GM19463 (cell line): ENCODE results near the gene TVP23C.
A peak's percentile ranks its signal among the peaks of the same experiment; 100 is the strongest.
"Not testable (repeated sequence)": the region's sequence is repeated elsewhere in the genome, so short reads cannot be mapped to it uniquely, and the experiment has no call there.

ENCODE experiments used
- ATAC-seq: cut with Tn5 transposase; IDR thresholded peaks from one replicate; pipeline ENCODE4 v1.9.1; 2021; ENCODE audit warnings: mild to moderate bottlenecking, moderate library complexity; ENCODE audit not compliant: unreplicated experiment

Gene TVP23C

GRCh38 chr17:15526292-15527218, 36.7 kb downstream of the TVP23C start:
- not testable (repeated sequence) for ATAC-seq

GRCh38 chr17:15524990-15525985, 38.0 kb downstream of the TVP23C start:
- ATAC-seq, result not testable (repeated sequence)

GRCh38 chr17:15516150-15516549, 47.1 kb downstream of the TVP23C start:
- ATAC-seq, result no peak

DNA sequence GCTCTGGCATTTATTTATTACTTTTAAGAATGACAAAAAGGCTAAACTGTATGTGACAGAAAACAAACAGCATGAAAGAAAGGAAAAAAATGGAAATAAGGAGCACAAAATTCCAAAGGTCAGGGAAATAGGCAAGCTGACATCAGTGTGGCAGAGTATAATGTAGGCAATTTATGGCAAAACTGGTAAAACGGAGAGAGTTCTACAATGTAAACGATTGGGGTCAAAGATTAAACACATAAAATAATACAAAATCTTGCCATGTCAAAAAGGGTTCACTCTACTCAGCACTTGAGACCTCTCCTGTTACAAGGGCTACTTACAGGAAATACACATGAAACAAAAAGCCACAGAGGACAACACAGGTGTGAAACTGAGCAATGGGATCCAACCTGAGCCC, 48.8 kb downstream of the TVP23C start:
- ATAC-seq, result no peak

- no peak for ATAC-seq
Observed at GRCh38 chr17:15513856-15514459, 49.3 kb downstream of the TVP23C start.

GRCh38 chr17:15513058-15513791, 50.1 kb downstream of the TVP23C start:
- no peak for ATAC-seq

DNA sequence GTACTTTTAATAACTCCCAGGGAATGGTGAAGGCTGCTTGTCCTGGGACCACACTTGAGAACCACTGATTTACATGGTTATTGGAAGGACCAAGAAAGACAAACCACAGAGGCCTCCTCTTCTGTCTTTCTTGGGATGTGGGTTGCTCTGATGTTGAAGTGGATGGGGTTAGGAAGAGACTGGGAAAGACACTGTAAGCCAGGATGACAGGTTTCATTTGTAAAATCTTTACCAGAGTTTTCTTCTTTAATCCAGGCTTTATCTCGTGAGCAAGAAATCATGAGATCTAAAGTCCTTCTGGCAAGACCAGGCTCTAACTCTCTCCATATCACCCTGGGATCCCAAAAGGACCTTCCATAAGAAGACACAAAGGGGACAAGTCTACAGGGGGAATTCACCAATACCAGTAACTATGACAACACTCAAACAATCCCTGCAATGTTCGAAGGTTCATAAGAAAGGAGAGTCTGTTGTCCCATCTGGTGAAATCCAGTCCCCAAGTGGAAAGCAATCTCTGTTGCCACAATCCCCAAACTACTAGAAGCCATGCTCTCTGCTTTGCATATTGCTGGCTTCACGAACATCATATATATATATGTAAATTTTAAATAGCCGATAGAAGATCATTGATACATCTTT, 51.1 kb downstream of the TVP23C start:
- ATAC-seq, result no peak

DNA sequence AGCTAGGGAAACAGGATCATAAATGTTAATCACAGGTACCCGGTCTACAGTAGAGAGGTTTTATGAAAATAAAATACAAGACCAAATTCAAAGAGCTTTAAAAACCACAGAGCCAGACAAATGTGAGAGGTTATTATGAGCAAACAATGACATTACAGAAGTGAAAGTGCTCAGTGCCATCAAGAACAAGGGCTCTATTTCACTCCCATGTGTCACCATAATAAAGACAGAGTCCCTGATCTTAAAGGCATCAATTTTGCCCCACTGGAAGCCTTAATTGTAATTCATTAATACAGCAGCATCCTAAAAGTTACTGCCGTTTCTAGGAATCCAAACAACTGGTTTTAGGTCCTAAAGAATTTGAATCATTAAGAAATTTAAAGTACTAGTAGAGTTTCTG, 52.1 kb downstream of the TVP23C start:
- ATAC-seq, result no peak

DNA sequence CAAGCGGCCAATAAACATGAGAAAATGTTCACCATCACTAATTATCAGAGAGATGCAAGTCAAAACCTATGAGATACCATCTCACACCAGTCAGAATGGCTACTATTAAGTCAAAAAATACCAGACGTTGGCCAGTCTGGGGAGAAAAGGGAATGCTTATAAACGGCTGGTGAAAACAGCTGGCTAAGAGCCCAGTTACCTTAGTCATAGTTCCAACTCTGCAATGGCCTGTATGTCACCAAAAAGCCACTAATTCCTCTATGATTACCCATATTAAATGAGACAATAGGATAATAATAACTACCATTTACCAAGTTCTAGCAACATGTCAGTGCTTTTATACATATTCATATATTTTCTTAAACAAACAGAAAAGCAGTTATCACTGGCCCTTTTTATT, 52.9 kb downstream of the TVP23C start:
- no peak for ATAC-seq

- ATAC-seq, result no peak
Observed at GRCh38 chr17:15509095-15509494, 54.2 kb downstream of the TVP23C start.

DNA sequence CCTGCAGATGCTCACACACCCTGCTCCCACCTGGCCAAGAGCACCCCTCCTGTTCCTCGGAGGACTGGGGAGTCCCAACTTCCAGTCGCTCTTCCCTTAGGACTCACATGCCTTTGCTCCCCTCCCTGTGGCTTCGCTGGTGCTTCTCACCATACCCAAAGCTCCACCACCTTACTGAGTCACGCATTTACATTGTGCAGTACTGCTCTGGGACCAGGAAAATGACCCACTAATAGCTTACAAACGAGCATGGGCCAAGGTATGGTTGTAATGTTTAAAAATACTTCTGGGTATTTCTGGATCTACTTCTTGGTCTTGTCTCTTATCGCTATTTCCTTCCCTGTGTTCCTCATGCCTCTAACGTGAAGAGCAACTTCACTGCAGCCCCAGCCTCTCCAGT, 54.8 kb downstream of the TVP23C start:
- no peak for ATAC-seq

- no peak for ATAC-seq
Observed at GRCh38 chr17:15507896-15508295, 55.4 kb downstream of the TVP23C start.

DNA sequence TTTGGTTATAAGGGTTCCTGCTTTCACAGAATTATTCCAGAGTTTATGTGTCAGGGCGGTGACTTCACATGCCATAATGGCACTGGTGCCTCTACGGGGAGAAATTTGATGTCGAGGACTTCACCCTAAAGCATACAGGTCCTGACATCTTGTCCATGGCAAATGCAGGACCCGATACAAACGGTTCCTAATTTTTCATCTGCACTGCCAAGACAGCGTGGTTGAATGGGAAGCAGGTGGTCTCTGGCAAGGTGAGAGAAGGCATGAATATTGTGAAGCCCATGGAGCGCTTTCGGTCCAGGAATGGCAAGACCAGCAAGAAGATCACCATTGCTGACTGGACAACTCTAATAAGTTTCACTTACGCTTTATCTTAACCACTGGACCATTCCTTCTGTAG, 56.3 kb downstream of the TVP23C start:
- no peak for ATAC-seq

GRCh38 chr17:15505708-15506107, 57.6 kb downstream of the TVP23C start:
- ATAC-seq, result not testable (repeated sequence)

- no peak for ATAC-seq
Observed at GRCh38 chr17:15503731-15504130, 59.6 kb downstream of the TVP23C start.

GRCh38 chr17:15502369-15503112, 60.7 kb downstream of the TVP23C start:
- ATAC-seq, result peak; percentile 95

DNA sequence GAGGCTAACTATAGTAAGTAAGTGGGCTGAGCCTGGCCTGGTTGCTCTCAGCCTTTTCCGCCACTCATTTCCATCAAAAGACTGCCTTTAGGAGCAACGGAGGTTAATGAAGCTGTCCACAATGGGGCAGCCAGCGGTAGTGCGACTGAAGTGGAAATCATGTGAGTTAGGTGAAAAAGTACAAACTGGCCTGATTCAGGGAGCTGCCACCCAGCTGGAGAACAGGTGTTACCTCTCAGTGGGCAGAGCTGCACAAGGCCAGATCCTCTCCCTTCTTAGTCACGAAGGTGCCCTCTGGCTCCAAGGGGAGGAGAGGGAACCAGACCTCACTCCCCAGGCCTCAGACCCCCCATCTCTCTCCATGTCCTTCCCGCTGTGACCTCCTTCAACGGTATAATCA, 61.5 kb downstream of the TVP23C start:
- ATAC-seq, result no peak

DNA sequence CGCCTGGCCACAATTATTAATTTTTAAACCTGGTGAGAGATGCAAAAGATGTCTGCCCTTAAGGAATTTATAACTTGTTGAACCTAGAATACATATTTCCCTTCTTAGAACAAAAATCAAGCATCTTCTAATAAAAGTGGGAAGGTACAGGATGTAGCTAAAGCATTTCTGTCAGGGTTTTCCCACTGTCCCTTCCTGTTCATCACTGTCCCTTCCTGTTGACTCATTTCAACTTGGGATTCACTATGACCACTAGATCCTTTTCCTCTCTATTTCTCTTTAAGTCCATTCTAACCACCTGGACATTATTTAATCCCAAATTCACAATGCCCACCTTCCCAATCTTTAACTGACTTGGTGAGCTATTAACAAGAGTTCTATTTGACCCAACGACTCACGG, 62.0 kb downstream of the TVP23C start:
- no peak for ATAC-seq

- no peak for ATAC-seq
Observed at GRCh38 chr17:15498107-15498506, 65.2 kb downstream of the TVP23C start.
